Measurements from ENCODE around the gene OR52H1.

OR52H1 gene

GRCh38 chr11:5556596-5557188, 8.4 kb upstream of the OR52H1 start:
- Histone ChIP-seq H3K36me3 (ENCODE audit: control insufficient read depth, insufficient read depth, low read length) (no peaks in the 10 kb centered on the region), H3K9ac (no peak overlapping the region), H3K27ac (no peak overlapping the region), H2AFZ (no peak overlapping the region), H3K79me2 (no peaks in the 10 kb centered on the region), H3K4me2 (ENCODE audit: low read length) (no peak overlapping the region), H3K27me3 (ENCODE audit: control insufficient read depth, insufficient read depth, low read length) (no peaks in the 10 kb centered on the region), H3K4me1 (no peaks in the 10 kb centered on the region), H3K9me3 (ENCODE audit: control insufficient read depth, low read length) (no peaks in the 10 kb centered on the region), H3K4me3 (ENCODE audit: low read depth, low read length) (no peak overlapping the region)
- TF ChIP-seq, protein P1, sequence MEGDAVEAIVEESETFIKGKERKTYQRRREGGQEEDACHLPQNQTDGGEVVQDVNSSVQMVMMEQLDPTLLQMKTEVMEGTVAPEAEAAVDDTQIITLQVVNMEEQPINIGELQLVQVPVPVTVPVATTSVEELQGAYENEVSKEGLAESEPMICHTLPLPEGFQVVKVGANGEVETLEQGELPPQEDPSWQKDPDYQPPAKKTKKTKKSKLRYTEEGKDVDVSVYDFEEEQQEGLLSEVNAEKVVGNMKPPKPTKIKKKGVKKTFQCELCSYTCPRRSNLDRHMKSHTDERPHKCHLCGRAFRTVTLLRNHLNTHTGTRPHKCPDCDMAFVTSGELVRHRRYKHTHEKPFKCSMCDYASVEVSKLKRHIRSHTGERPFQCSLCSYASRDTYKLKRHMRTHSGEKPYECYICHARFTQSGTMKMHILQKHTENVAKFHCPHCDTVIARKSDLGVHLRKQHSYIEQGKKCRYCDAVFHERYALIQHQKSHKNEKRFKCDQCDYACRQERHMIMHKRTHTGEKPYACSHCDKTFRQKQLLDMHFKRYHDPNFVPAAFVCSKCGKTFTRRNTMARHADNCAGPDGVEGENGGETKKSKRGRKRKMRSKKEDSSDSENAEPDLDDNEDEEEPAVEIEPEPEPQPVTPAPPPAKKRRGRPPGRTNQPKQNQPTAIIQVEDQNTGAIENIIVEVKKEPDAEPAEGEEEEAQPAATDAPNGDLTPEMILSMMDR (IDR thresholded peaks at IDR 0.05): no peak

DNA sequence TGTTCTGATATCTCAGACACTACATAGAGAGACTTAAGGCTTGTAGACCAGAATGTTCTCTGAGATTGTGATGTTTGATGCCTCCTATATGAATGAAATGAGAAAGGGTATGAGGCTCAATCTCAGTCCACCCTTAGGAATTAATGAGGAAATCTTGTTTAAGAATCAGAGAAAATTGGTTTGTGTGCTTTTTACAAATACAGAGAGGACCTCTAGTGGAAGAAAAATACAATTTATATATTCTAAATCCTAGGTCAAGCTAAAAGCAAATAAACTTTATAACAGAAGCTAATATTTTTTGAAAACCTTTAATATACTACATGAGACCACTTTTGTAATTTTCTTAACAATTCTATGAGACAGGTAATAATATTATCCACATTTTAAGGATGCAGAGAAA, 5.0 kb upstream of the OR52H1 start:
- TF ChIP-seq, protein P1 (IDR thresholded peaks at IDR 0.05): no peak
- H2AFZ ChIP-seq: no peak overlapping the region
- no peaks in the 10 kb centered on the region for H3K27me3 ChIP-seq (ENCODE audit: control insufficient read depth, insufficient read depth, low read length)

GRCh38 chr11:5550440-5551095, 2.2 kb upstream of the OR52H1 start:
- no peaks in the 10 kb centered on the region for H3K36me3 ChIP-seq (ENCODE audit: control insufficient read depth, insufficient read depth, low read length)
- TF ChIP-seq, protein P1 (IDR thresholded peaks at IDR 0.05): no peak
- no peak overlapping the region for H3K4me3 ChIP-seq (ENCODE audit: low read depth, low read length)
- H3K9me3 ChIP-seq (ENCODE audit: control insufficient read depth, low read length): no peaks in the 10 kb centered on the region
- H3K27me3 ChIP-seq (ENCODE audit: control insufficient read depth, insufficient read depth, low read length): no peaks in the 10 kb centered on the region
- H3K79me2 ChIP-seq: no peaks in the 10 kb centered on the region
- no peak overlapping the region for H3K4me2 ChIP-seq (ENCODE audit: low read length)
- no peak overlapping the region for H3K27ac ChIP-seq
- H2AFZ ChIP-seq: no peak overlapping the region
- no peak overlapping the region for H3K9ac ChIP-seq
- H3K4me1 ChIP-seq: no peaks in the 10 kb centered on the region

More for the DNA sequence above, 5.0 kb upstream of the OR52H1 start:
- Histone ChIP-seq H3K27ac (no peak overlapping the region), H3K4me1 (no peaks in the 10 kb centered on the region), H3K9ac (no peak overlapping the region), H3K79me2 (no peaks in the 10 kb centered on the region), H3K36me3 (ENCODE audit: control insufficient read depth, insufficient read depth, low read length) (no peaks in the 10 kb centered on the region), H3K4me3 (ENCODE audit: low read depth, low read length) (no peak overlapping the region), H3K4me2 (ENCODE audit: low read length) (no peak overlapping the region), H3K9me3 (ENCODE audit: control insufficient read depth, low read length) (no peaks in the 10 kb centered on the region)

- H3K36me3 ChIP-seq (ENCODE audit: control insufficient read depth, insufficient read depth, low read length): no peaks in the 10 kb centered on the region
- H3K9me3 ChIP-seq (ENCODE audit: control insufficient read depth, low read length): no peaks in the 10 kb centered on the region
- no peak overlapping the region for H2AFZ ChIP-seq
- no peak overlapping the region for H3K27ac ChIP-seq
- H3K79me2 ChIP-seq: no peaks in the 10 kb centered on the region
- no peaks in the 10 kb centered on the region for H3K27me3 ChIP-seq (ENCODE audit: control insufficient read depth, insufficient read depth, low read length)
- TF ChIP-seq, protein P1 (IDR thresholded peaks at IDR 0.05): no peak
- H3K4me3 ChIP-seq (ENCODE audit: low read depth, low read length): no peak overlapping the region
- H3K4me2 ChIP-seq (ENCODE audit: low read length): no peak overlapping the region
- no peak overlapping the region for H3K9ac ChIP-seq
- no peaks in the 10 kb centered on the region for H3K4me1 ChIP-seq
Observed at GRCh38 chr11:5547982-5548381, 358 bp downstream of the OR52H1 start.

DNA sequence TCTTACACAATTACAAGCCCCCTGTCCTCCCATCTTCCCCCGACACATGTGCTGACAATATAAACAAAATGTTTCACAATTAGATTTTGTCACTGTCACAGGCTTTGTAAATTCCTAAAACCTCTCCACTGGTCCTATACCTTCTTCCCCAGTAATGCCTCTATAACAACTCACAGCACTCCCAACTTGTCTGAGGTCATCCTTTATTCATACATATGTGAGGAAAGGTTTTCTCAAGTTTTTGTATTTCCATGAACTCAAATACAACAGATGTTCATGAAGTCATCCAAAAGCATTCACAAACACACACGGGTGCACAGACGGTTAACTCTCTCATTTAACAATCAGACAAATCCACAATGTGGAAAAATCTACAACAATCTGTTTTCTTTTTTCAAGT, 1.9 kb downstream of the OR52H1 start:
- H3K9me3 ChIP-seq (ENCODE audit: control insufficient read depth, low read length): no peaks in the 10 kb centered on the region
- H3K4me1 ChIP-seq: no peaks in the 10 kb centered on the region
- no peak overlapping the region for H3K4me2 ChIP-seq (ENCODE audit: low read length)
- no peak overlapping the region for H3K4me3 ChIP-seq (ENCODE audit: low read depth, low read length)
- no peak overlapping the region for H2AFZ ChIP-seq
- H3K27ac ChIP-seq: no peak overlapping the region
- H3K79me2 ChIP-seq: no peaks in the 10 kb centered on the region
- no peak overlapping the region for H3K9ac ChIP-seq
- TF ChIP-seq, protein P1 (IDR thresholded peaks at IDR 0.05): no peak
- H3K27me3 ChIP-seq (ENCODE audit: control insufficient read depth, insufficient read depth, low read length): no peaks in the 10 kb centered on the region
- no peaks in the 10 kb centered on the region for H3K36me3 ChIP-seq (ENCODE audit: control insufficient read depth, insufficient read depth, low read length)

Measured in parathyroid adenoma (tissue), 2 donors.